PFSK-1 (cell line): ENCODE measurements around the gene LDLRAD2.

Source experiments
- FOXP2 ChIP-seq: optimal IDR thresholded peaks from 2 replicates; pipeline ENCODE3; 2011; ENCODE audit warnings: borderline replicate concordance, control low read depth, inconsistent platforms; ENCODE audit not compliant: insufficient read depth; ENCODE audit errors: extremely low read length, extremely low read depth
- POLR2AphosphoS5 ChIP-seq: IDR thresholded peaks from 2 replicates; pipeline ENCODE4 v1.6.1; 2012; ENCODE audit warnings: low read depth, mild to moderate bottlenecking, control low read depth, low read length, moderate library complexity
- SIN3A ChIP-seq: IDR thresholded peaks from 2 replicates; pipeline ENCODE4 v1.6.1; 2012; ENCODE audit warnings: mild to moderate bottlenecking, low read length, moderate library complexity, borderline replicate concordance; ENCODE audit not compliant: insufficient read depth
- TAF1 ChIP-seq: IDR thresholded peaks from 2 replicates; pipeline ENCODE4 v1.6.1; 2012; ENCODE audit warnings: low read length, control low read depth, borderline replicate concordance; ENCODE audit not compliant: insufficient read depth
- TF ChIP-seq, protein P1 (sequence below), 2 experiments: IDR thresholded peaks; 2 replicates each; pipeline versions ENCODE4 v1.6.1 to v1.8.0; 2011 to 2012; ENCODE audit warnings: low read depth in 2 of 2, low read length in 2 of 2, control low read depth in 1 of 2, inconsistent platforms in 1 of 2, mild to moderate bottlenecking in 1 of 2, moderate library complexity in 1 of 2; ENCODE audit not compliant: insufficient read depth in 1 of 2

Gene LDLRAD2

DNA sequence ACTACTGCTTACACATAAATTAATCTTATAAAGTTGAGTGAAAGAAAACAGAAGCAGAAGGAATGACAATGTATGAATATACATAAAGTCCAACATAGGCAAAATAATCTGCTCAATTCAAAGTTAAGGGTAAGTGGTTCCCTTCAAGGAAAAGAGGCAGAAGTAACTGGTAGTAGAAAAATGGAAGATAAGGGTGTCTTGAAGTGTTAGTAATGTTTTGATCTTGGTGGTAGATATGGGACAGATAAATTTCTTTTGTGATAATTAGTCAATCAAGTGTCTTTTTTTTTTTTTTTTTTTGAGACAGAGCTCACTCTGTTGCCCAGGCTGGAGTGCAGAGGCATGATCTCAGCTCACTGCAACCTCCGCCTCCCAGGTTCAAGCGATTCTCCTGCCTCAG, 41.9 kb upstream of the LDLRAD2 start:
- TF ChIP-seq POLR2AphosphoS5 = no peak
- no peak for TF ChIP-seq TAF1

DNA sequence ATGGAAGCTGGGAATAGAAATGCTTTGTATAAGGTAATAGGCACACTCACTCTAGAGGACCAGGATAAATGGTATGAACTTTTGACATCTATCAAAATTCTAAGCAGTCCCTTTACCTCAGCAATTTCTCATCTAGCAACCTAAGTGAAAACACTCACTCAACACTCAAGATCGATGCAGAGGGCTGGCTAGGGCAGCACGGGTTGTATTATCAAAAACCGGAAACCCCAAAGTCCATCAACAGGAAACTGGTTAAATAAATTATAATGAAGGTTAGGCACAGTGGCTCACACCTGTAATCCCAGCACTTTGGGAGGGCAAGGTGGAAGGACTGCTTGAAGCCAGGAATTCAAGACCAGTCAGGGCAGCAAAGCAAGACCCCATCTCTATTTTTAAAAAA, 38.5 kb upstream of the LDLRAD2 start:
- TF ChIP-seq TAF1 = no peak

DNA sequence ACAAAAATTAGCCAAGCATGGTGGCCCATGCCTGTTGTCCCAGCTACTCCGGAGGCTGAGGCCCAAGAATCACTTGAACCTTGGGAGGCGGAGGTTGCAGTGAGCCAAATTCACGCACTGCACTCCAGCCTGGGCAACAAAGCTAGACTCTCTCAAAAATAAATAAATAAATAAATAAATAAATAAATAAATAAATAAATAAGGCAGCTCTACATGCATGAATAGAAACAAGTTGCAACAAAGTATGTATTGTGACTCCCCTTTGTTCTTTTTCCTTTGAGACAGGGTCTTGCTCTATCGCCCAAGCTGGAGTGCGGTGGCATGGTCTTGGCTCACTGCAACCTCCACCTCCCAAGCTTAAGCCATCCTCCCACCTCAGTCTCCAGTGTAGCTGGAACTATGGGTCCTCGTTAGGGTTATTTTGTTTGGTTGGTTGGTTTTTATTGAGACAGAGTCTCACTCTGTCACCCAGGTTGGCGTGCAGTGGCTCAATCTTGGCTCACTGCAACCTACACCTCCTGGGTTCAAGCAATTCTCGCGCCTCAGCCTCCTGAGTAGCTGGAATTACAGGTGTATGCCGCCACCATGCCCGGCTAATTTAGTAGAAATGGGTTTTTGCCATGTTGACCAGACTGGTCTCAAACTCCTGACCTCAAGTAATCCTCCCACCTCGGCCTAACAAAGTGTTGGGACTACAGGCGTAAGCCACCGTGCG, 37.1 kb upstream of the LDLRAD2 start:
- TF ChIP-seq POLR2AphosphoS5 = no peak

DNA sequence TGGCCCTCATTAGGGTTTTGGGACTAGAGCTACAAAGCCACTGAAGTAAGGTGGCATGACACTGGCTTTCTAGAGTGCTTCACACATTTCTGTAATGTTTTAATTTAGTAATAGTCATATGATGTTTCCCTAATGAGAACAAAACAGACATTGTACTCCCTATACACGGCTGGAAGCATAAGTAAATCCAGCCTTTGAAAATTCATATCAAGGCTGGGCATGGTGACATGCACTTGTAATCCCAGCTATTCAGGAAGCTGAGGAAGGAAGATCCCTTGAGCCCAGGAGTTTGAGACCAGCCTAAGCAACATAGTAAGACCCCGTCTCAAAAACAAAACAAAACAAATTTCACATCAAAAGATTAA, 36.5 kb upstream of the LDLRAD2 start:
- no peak for TF ChIP-seq POLR2AphosphoS5
- TF ChIP-seq FOXP2 = no peak
- no peak for TF ChIP-seq TAF1
- TF ChIP-seq, protein P1, sequence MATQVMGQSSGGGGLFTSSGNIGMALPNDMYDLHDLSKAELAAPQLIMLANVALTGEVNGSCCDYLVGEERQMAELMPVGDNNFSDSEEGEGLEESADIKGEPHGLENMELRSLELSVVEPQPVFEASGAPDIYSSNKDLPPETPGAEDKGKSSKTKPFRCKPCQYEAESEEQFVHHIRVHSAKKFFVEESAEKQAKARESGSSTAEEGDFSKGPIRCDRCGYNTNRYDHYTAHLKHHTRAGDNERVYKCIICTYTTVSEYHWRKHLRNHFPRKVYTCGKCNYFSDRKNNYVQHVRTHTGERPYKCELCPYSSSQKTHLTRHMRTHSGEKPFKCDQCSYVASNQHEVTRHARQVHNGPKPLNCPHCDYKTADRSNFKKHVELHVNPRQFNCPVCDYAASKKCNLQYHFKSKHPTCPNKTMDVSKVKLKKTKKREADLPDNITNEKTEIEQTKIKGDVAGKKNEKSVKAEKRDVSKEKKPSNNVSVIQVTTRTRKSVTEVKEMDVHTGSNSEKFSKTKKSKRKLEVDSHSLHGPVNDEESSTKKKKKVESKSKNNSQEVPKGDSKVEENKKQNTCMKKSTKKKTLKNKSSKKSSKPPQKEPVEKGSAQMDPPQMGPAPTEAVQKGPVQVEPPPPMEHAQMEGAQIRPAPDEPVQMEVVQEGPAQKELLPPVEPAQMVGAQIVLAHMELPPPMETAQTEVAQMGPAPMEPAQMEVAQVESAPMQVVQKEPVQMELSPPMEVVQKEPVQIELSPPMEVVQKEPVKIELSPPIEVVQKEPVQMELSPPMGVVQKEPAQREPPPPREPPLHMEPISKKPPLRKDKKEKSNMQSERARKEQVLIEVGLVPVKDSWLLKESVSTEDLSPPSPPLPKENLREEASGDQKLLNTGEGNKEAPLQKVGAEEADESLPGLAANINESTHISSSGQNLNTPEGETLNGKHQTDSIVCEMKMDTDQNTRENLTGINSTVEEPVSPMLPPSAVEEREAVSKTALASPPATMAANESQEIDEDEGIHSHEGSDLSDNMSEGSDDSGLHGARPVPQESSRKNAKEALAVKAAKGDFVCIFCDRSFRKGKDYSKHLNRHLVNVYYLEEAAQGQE (IDR thresholded peaks at IDR 0.05; ENCODE audit: insufficient read depth in 1 of 2, low read depth in 2 of 2, low read length in 2 of 2) = no peak
- TF ChIP-seq SIN3A = no peak

DNA sequence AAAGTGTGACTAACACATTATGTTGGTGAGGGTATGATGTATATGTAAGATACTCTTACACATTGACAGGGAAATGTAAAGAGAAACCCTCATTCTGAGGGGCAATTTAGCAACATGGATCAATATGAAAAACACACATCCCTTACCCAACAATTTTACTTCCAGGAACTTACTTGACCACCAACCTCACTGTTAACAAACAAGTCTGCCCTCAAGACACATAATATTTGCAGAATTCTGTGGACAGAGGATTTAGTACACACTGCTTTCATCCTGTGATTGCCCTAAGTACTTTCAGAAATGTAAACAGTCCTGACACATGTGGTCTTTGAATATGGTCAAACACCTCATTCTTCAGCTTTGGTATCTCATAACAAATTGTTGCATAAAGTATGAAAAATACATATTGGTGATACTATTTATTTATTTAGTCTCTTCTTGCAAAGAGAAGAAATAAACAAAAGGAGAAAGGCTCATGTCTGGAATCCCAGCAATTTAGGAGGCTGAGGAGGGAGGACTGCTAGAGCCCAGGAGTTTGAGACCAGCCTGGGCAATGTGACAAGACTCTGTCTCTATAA, 36.0 kb upstream of the LDLRAD2 start:
- TF ChIP-seq, protein P1 (IDR thresholded peaks at IDR 0.05; ENCODE audit: insufficient read depth in 1 of 2, low read depth in 2 of 2, low read length in 2 of 2) = no peak
- no peak for TF ChIP-seq POLR2AphosphoS5
- no peak for TF ChIP-seq TAF1

DNA sequence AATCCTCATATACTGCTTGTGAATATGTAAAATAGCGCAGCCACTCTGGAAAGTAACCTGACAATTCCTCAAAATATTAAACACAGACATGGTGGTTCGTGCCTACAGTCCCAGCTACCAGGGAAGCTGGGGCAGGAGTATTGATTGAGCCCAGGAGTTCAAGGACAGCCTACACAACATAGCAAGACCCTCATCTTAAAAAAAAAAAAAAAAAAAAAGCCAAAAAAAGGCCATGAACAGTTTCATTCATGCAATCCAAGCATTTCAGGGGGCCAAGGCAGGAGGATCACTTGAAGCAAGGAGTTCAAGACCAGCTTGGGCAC, 33.7 kb upstream of the LDLRAD2 start:
- no peak for TF ChIP-seq TAF1

DNA sequence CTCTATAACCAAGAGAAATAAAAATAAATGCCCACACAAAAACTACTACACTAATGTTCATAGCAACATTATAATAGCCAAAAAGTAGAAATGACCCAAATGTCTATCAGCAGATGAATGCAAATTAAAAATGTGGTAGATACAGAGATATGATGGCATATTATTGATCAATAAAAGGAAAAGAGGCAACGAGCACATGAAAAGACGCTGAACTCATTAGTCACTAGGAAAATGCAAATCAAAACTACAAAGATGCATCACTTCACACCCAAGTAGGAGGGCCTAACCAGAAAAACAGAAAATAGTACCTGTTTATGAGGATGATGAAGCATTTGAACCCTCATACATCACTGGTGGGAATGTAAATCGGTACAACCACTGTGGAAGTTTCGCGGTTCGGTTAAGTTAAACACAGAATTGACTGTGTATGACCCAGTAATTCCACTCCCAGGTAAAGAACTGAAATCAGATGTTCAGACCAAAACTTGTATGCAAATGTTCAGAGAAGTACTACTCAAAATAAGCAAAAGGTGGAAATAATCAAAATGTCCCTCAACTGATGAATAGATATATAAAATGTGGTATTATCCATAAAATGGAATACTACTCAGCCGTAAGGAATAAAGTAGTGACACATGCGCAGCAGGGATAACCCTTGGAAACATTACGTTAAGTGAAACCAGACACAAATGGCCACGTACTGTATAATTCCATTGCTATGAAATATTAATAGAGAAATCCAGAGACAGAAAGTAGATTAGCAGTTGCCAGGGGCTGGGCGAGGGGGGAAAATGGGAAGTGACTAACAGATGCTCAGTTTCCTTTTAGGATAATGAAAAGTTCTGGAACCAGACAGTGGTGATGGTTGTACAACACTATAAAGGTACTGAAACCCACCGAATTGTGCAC, 32.2 kb upstream of the LDLRAD2 start:
- TF ChIP-seq FOXP2 = no peak
- TF ChIP-seq SIN3A = no peak
- TF ChIP-seq POLR2AphosphoS5 = no peak
- no peak for TF ChIP-seq TAF1
- TF ChIP-seq, protein P1 (IDR thresholded peaks at IDR 0.05; ENCODE audit: insufficient read depth in 1 of 2, low read depth in 2 of 2, low read length in 2 of 2) = no peak
